Measurements from ENCODE around the gene APLF. TPM values are rescaled to one million over a fixed set of nuclear protein-coding genes. Genes with fewer than 3 reads are reported as not detected.

The APLF gene
- total RNA-seq, 4 donors from 2014 or later = 2.3 to 4.8 (median 3.5) TPM

DNA sequence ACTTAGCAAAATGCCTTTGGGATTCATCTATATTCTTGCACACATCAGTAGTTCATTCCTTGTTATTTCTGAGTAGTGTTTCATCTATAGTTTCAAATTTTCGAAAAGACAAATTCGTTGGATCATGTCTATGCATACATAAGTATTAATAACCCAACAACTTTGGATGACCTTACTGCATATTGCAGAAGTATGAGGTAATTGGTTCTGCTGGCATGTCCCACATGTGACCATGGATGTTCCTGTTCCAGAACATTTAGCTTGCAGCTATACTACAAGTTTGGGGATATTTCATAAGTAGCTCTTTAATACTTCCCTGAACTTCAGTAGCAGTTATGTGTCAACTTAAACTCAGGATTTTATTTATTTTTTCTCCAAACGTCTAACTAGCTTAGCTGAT is 44.9 kb downstream of the APLF start:
- Histone ChIP-seq H3K4me3 (no peak overlapping the region), H3K36me3 (no peaks in the 10 kb centered on the region), H3K27ac (no peak overlapping the region), H3K9me3 (no peaks in the 10 kb centered on the region), H3K27me3 (no peaks in the 10 kb centered on the region), H3K4me1 (peaks cover 0 to 11% of the 10 kb centered on the region in 2 donors)
- ATAC-seq (no peak), DNase-seq (no peak)
- TF ChIP-seq POLR2A (IDR thresholded peaks at IDR 0.05) = no peak
- TF ChIP-seq, protein P1, sequence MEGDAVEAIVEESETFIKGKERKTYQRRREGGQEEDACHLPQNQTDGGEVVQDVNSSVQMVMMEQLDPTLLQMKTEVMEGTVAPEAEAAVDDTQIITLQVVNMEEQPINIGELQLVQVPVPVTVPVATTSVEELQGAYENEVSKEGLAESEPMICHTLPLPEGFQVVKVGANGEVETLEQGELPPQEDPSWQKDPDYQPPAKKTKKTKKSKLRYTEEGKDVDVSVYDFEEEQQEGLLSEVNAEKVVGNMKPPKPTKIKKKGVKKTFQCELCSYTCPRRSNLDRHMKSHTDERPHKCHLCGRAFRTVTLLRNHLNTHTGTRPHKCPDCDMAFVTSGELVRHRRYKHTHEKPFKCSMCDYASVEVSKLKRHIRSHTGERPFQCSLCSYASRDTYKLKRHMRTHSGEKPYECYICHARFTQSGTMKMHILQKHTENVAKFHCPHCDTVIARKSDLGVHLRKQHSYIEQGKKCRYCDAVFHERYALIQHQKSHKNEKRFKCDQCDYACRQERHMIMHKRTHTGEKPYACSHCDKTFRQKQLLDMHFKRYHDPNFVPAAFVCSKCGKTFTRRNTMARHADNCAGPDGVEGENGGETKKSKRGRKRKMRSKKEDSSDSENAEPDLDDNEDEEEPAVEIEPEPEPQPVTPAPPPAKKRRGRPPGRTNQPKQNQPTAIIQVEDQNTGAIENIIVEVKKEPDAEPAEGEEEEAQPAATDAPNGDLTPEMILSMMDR (IDR thresholded peaks at IDR 0.05 in 4 of 5, conservative IDR thresholded peaks at IDR 0.05 in 1 of 5) = no peak
- in situ Hi-C loops (cut with MboI; ENCODE audit: low sequenced_read_pairs in 4 of 4) = no loop called here
- intact Hi-C loops (cut with DNase I; ENCODE audit: low total_unique reads) = no loop called here

GRCh38 chr2:68512966-68513365 is 45.6 kb downstream of the APLF start:
- ATAC-seq (no peak), DNase-seq (no peak)
- TF ChIP-seq, protein P1 (IDR thresholded peaks at IDR 0.05 in 4 of 5, conservative IDR thresholded peaks at IDR 0.05 in 1 of 5) = no peak
- TF ChIP-seq POLR2A (IDR thresholded peaks at IDR 0.05) = no peak
- H3K9me3 ChIP-seq = no peaks in the 10 kb centered on the region
- H3K4me1 ChIP-seq = peaks cover 0 to 11% of the 10 kb centered on the region in 2 donors
- intact Hi-C loops (cut with DNase I; ENCODE audit: low total_unique reads) = no loop called here
- in situ Hi-C loops (cut with MboI; ENCODE audit: low sequenced_read_pairs in 4 of 4) = no loop called here
- no peaks in the 10 kb centered on the region for H3K36me3 ChIP-seq
- H3K27me3 ChIP-seq = no peaks in the 10 kb centered on the region
- no peak overlapping the region for H3K27ac ChIP-seq
- H3K4me3 ChIP-seq = no peak overlapping the region

- ATAC-seq (no peak), DNase-seq (no peak)
- TF ChIP-seq, protein P1 (IDR thresholded peaks at IDR 0.05 in 4 of 5, conservative IDR thresholded peaks at IDR 0.05 in 1 of 5) = no peak
- no peak for TF ChIP-seq POLR2A (IDR thresholded peaks at IDR 0.05)
- H3K9me3 ChIP-seq = no peaks in the 10 kb centered on the region
- intact Hi-C loops (cut with DNase I; ENCODE audit: low total_unique reads) (no loop called here), in situ Hi-C loops (cut with MboI; ENCODE audit: low sequenced_read_pairs in 4 of 4) (no loop called here)
- H3K4me1 ChIP-seq = peaks cover 0 to 11% of the 10 kb centered on the region in 2 donors
- H3K36me3 ChIP-seq = no peaks in the 10 kb centered on the region
- no peak overlapping the region for H3K27ac ChIP-seq
- no peak overlapping the region for H3K4me3 ChIP-seq
- no peaks in the 10 kb centered on the region for H3K27me3 ChIP-seq
Observed at GRCh38 chr2:68514316-68514929, 47.0 kb downstream of the APLF start.

- no peak for TF ChIP-seq POLR2A (IDR thresholded peaks at IDR 0.05)
- TF ChIP-seq, protein P1 (IDR thresholded peaks at IDR 0.05 in 4 of 5, conservative IDR thresholded peaks at IDR 0.05 in 1 of 5) = no peak
- Histone ChIP-seq H3K27me3 (no peaks in the 10 kb centered on the region), H3K27ac (no peak overlapping the region), H3K4me1 (peaks cover 0 to 11% of the 10 kb centered on the region in 2 donors), H3K9me3 (no peaks in the 10 kb centered on the region), H3K36me3 (no peaks in the 10 kb centered on the region), H3K4me3 (no peak overlapping the region)
- ATAC-seq (no peak), DNase-seq (no peak)
- in situ Hi-C loops (cut with MboI; ENCODE audit: low sequenced_read_pairs in 4 of 4) (no loop called here), intact Hi-C loops (cut with DNase I; ENCODE audit: low total_unique reads) (no loop called here)
Observed at GRCh38 chr2:68516051-68516955, 48.9 kb downstream of the APLF start.

Data from gastrocnemius medialis (tissue), 4 donors.